Measurements from ENCODE around the gene OPN4. TPM values are rescaled to one million over a fixed set of nuclear protein-coding genes. Genes with fewer than 3 reads are reported as not detected.

The OPN4 gene
- total RNA-seq, 1 experiment from 2014 or later, result not detected

DNA sequence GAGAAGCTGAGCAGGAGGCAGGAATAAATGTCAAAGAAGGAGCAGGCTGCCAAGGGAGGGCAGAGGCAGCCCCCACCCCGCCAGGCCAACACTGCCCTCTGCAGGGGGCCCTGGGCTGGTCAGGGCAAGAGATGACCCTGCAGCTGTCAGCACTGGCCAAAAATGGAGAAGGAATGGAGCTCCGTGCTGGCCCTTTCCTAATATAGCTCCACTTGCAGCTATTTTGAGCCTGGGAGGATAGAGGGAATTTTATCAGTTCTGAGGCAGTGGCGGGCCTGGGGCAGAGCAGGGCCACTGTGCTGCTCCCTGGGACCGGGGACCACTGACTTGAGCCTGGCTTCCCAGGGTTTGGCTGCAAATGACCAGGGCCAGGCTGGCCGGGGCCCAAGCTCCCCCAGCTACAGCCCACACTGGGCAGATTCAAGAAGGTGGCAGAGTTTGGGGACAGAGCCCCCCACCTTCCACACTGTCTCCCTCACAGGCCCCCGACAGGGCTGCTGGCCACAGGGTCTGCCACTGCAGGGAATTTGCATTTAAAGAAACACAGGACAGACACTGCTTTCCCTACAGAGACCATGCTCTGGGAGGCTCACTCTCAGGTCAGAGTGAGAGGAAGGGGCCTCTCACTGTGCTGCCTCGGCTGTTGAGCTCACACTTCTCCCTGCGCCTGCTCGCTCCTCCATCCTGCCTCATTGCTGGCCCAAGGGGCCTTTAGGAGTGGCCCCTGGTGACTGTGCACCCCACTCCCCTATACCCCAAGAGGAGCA is 30.2 kb downstream of the OPN4 start:
- H3K4me3 ChIP-seq, result no peak overlapping the region
- H3K36me3 ChIP-seq, result no peaks in the 10 kb centered on the region
- peak; percentile 32 for DNase-seq
- H3K27me3 ChIP-seq, result no peaks in the 10 kb centered on the region
- H3K9me3 ChIP-seq, result no peaks in the 10 kb centered on the region

DNA sequence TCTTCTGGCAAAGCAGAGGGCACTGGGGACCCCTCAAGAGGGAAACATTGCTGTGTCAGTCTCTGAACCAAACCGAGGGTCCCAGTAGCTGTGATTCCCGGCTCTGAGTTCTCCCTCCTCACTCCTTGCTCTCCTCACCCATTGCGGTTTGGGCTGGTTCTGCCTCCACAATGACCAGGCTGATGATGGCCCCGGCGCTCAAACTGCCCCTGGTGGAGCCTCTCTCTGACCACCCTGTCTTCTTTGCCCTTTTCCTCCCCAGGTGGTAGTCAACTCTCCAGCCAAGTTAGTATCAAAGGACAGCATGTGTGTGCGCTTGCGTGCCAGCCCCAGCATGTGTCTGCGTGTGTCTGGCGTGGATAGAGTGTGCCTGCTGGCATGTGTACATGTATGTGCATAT is 31.1 kb downstream of the OPN4 start:
- no peak for DNase-seq
- Histone ChIP-seq H3K9me3 (no peaks in the 10 kb centered on the region), H3K27me3 (no peaks in the 10 kb centered on the region), H3K4me3 (no peak overlapping the region), H3K36me3 (no peaks in the 10 kb centered on the region)

DNA sequence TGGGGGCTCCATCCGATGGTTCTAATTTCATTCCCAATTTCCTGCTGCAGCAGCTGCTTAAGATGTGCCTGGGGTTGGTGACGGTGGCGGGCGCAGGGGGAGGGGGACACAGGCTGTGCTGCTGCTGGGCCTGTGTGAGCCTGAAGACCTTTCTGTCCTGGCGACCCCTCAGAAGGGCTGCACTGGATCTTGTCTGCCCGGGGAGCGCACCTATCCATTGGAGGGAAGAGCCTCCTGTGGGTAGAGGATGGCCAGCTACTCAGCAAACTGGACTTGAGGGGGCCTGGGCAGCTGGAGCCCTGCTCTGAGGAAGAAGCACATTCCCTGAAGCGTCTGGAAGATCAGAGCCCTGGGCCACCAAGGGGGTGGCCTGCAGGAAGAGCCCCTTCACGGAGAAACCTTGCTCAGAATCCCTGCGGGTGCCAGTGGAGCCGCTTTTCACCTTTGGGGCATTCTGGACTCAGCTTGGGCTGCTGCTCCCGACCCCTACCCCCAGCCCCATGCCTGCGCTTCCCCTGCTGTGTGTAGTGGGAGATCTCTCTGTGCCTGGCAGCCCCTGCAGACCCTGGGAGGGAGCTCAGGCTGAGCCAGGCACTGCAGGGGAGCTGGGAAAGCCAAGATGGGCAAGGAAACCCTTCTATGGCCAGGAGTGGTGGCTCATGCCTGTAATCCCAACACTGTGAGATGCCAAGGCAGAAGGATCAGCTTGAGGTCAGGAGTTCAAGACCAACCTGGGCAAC is 31.7 kb downstream of the OPN4 start:
- no peaks in the 10 kb centered on the region for H3K36me3 ChIP-seq
- no peak for DNase-seq
- no peaks in the 10 kb centered on the region for H3K9me3 ChIP-seq
- no peaks in the 10 kb centered on the region for H3K27me3 ChIP-seq
- H3K4me3 ChIP-seq, result no peak overlapping the region

GRCh38 chr10:86686972-86687371 is 32.6 kb downstream of the OPN4 start:
- H3K9me3 ChIP-seq, result no peaks in the 10 kb centered on the region
- H3K4me3 ChIP-seq, result no peak overlapping the region
- no peaks in the 10 kb centered on the region for H3K27me3 ChIP-seq
- no peak for DNase-seq
- no peaks in the 10 kb centered on the region for H3K36me3 ChIP-seq

DNA sequence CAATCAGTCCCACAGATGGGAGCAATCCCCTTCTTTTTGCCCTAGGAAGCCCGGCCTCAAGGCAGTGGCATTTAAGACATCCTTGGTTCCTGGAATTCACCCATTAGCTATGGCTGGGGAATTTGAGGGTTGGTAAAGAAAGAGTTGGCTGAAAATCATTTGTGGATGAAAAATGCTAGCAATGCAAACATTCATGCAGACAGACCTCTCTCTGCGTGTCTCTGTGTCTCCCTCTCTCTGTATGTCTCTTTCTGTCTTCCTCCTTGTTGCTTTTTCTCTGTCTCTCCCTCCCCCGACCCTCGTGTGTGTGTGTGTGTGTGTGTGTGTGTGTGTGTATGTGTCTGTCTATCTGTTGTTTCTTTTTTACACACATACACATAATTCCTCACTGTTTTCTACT is 33.4 kb downstream of the OPN4 start:
- no peaks in the 10 kb centered on the region for H3K27me3 ChIP-seq
- no peak for DNase-seq
- no peaks in the 10 kb centered on the region for H3K36me3 ChIP-seq
- H3K9me3 ChIP-seq, result no peaks in the 10 kb centered on the region
- no peak overlapping the region for H3K4me3 ChIP-seq

- Histone ChIP-seq H3K27me3 (no peaks in the 10 kb centered on the region), H3K36me3 (no peaks in the 10 kb centered on the region), H3K9me3 (no peaks in the 10 kb centered on the region), H3K4me3 (no peak overlapping the region)
- peak; percentile 45 for DNase-seq
These were observed 34.1 kb downstream of the OPN4 start for GRCh38 chr10:86688398-86688921.

- H3K36me3 ChIP-seq, result no peaks in the 10 kb centered on the region
- no peak overlapping the region for H3K4me3 ChIP-seq
- H3K27me3 ChIP-seq, result no peaks in the 10 kb centered on the region
- H3K9me3 ChIP-seq, result no peaks in the 10 kb centered on the region
- no peak for DNase-seq
These were observed 34.8 kb downstream of the OPN4 start for GRCh38 chr10:86689146-86689545.

- H3K27me3 ChIP-seq, result no peaks in the 10 kb centered on the region
- no peaks in the 10 kb centered on the region for H3K36me3 ChIP-seq
- no peaks in the 10 kb centered on the region for H3K9me3 ChIP-seq
- H3K4me3 ChIP-seq, result no peak overlapping the region
- DNase-seq, result no peak
These were observed 35.9 kb downstream of the OPN4 start for GRCh38 chr10:86690231-86690630.

DNA sequence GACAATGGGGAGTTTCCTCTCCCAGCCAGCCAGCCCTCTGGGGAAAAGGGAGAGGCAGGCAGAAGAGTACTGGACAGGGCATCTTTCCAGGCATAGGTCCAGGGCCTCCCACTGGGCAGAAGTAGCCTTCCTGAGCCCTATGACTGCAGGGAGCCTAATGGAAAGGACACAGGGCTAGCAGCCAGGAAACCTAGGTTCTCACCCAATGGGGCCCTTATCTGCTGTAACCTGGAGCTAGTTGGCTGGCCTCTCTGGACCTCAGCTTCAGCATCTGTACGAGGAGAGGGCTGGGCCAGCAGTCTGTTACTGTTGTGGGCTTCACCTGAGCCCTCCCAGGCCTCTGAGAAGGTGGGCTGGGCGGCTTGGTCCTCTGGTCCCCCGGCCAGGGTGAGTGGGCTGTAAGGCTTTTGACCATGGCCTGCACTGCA is 36.3 kb downstream of the OPN4 start:
- peak; percentile 50 for DNase-seq
- H3K4me3 ChIP-seq, result no peak overlapping the region
- no peaks in the 10 kb centered on the region for H3K9me3 ChIP-seq
- no peaks in the 10 kb centered on the region for H3K27me3 ChIP-seq
- no peaks in the 10 kb centered on the region for H3K36me3 ChIP-seq

DNA sequence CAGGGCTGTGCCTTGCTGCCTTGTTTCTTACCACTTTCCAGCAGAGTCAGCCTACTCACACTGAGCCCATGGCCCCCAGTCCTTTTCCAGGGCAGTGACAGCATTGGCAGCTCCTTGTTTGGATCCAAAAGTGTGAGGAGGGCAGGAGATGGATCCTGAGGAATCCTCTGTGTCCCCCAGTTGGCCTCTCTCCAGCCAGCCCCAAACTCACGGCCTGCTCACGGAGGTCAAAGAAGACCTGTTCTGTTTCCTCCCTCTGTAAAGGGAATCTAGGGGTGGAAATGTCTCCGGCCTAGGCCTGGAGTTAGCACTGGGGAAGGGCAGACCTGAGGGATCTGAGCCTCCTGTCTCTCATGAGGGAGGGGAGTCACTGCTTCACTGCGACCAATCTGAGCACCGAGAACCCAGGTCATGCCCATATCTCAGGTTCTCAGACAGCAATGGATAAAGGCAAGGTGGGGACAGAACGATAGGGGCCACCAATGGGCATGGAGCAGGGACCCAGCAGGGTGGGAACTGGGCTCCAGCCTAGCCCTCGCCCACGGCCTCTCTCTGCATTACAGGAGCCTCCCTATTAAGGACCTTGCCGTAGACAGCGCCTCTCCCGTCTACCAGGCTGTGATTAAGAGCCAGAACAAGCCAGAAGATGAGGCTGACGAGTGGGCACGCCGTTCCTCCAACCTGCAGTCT is 37.1 kb downstream of the OPN4 start:
- no peak for DNase-seq
- Histone ChIP-seq H3K36me3 (no peaks in the 10 kb centered on the region), H3K4me3 (no peak overlapping the region), H3K27me3 (no peaks in the 10 kb centered on the region), H3K9me3 (no peaks in the 10 kb centered on the region)

- no peak overlapping the region for H3K4me3 ChIP-seq
- DNase-seq, result no peak
- H3K27me3 ChIP-seq, result no peaks in the 10 kb centered on the region
- H3K9me3 ChIP-seq, result no peaks in the 10 kb centered on the region
- no peaks in the 10 kb centered on the region for H3K36me3 ChIP-seq
These were observed 37.7 kb downstream of the OPN4 start for GRCh38 chr10:86692023-86692514.

DNA sequence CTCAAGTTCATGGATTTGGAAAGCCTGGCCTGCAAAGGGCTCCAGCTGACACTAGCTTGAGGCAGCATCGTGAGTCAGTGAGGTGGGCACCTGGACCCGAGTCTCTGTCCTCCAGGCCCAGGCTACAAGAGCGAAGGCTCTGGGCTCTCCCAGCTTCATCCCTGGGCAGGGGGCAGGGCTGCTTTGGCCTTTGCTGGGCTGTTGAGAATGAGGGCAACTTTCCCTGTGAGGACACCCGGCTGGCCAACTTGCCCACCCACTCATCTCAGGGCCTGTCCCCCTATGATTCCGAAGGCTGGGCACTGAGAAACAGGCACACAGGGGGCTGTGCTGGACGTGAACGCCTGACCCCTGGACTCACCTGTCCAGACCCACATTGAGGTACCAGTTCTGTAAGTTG is 38.3 kb downstream of the OPN4 start:
- Histone ChIP-seq H3K36me3 (no peaks in the 10 kb centered on the region), H3K4me3 (no peak overlapping the region), H3K27me3 (no peaks in the 10 kb centered on the region), H3K9me3 (no peaks in the 10 kb centered on the region)
- DNase-seq, result no peak

DNA sequence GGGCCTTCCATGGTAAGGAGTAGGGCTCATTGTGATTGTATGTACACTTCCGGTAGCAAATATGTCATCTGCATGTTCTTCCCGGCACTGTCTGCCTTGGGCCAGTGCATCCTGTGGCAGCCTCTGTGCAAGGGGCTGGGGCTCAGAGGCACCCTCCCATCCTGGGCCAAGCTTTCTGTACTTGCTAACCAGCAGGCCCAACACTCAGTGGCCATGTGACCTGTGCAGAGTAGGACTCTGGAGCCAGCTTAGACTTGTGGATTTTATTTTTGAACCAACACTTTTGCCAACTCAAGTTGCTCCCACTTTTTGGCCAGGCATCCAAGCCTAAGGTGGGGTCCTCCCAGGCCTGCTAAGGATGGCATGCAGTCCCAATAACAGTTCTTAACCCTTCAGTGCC is 38.9 kb downstream of the OPN4 start:
- DNase-seq, result no peak
- no peaks in the 10 kb centered on the region for H3K27me3 ChIP-seq
- no peaks in the 10 kb centered on the region for H3K36me3 ChIP-seq
- no peak overlapping the region for H3K4me3 ChIP-seq
- no peaks in the 10 kb centered on the region for H3K9me3 ChIP-seq

DNA sequence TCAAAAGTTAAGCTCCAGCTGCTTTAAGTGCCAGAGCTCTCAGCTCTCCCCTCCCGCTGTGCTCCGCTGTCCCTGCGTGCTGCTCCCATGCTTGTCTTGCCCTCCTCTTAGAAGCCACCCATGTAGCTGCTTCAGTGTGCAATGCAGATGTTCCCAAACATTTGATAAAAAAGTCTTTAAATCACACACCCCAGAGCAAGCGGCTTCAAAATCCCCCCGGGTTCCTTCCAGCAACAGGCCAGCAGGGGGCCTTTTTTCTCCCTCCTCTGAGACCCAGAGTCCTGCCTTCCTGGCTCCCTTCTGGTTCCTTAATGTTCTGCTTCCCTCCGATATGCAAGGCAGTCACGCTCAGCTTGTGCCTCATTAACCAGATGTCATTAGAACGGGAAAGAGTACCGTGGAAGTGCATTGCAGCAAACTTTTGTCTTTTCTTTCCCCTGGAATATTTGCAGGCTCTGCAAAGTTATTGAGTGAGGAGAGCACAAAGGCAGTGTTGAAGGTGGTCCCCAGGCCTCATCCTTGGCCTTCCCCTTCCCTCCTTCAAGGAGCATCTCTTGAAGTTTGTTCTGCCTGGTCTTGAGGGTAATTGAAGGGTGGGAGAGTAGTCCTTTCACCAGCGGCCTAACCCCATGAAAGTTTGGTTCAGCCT is 39.5 kb downstream of the OPN4 start:
- H3K4me3 ChIP-seq, result no peak overlapping the region
- no peaks in the 10 kb centered on the region for H3K36me3 ChIP-seq
- no peaks in the 10 kb centered on the region for H3K9me3 ChIP-seq
- H3K27me3 ChIP-seq, result no peaks in the 10 kb centered on the region
- DNase-seq, result no peak

DNA sequence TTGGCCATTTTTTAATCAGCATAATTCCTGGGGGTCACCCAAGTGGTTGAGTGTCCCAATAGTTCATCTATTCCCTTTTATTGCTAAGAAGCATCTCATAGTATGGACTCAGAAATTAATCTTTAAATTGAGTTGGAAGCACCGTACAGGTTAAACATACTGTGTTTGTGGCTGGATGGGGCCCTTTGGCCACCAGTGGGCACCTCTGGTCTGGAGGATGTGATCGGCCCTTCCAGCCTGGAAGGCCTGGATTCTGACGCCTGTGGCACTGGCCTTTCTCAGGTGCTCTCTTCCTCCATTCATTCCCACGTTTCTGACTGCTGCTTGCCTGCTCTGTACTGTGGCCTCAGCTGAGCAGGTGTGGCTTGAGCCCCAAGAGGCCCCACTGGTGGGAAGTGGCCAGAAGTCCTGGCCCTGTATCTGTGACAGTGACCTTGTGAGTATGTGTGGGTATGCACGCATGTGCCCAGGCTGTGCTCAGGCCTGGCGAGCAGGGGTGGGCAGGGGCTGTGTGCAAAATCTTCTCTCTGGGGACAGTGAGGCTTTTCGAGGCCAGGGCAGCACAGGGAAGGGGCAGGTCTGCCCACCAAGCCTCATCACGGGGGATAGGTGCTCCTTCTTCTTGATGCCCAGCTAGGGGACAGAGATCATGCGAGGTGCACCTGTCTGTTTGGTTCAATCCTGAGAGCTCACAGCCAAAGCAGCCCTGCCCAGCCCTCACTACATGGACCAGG is 44.0 kb downstream of the OPN4 start:
- H3K36me3 ChIP-seq, result no peaks in the 10 kb centered on the region
- H3K9me3 ChIP-seq, result no peaks in the 10 kb centered on the region
- H3K27me3 ChIP-seq, result no peaks in the 10 kb centered on the region
- DNase-seq, result no peak
- no peak overlapping the region for H3K4me3 ChIP-seq

- Histone ChIP-seq H3K36me3 (no peaks in the 10 kb centered on the region), H3K4me3 (no peak overlapping the region), H3K27me3 (no peaks in the 10 kb centered on the region), H3K9me3 (no peaks in the 10 kb centered on the region)
- DNase-seq, result no peak
These were observed 44.8 kb downstream of the OPN4 start for GRCh38 chr10:86699125-86699524.
